HG03571 (cell line): ENCODE data around the gene PTPRN2.
"Not testable (repeated sequence)": the region's sequence is repeated elsewhere in the genome, so short reads cannot be mapped to it uniquely, and the experiment has no call there.

Source experiments
- ATAC-seq: cut with Tn5 transposase; IDR thresholded peaks from one replicate; pipeline ENCODE4 v1.9.1; 2021; ENCODE audit not compliant: unreplicated experiment

PTPRN2 gene

DNA sequence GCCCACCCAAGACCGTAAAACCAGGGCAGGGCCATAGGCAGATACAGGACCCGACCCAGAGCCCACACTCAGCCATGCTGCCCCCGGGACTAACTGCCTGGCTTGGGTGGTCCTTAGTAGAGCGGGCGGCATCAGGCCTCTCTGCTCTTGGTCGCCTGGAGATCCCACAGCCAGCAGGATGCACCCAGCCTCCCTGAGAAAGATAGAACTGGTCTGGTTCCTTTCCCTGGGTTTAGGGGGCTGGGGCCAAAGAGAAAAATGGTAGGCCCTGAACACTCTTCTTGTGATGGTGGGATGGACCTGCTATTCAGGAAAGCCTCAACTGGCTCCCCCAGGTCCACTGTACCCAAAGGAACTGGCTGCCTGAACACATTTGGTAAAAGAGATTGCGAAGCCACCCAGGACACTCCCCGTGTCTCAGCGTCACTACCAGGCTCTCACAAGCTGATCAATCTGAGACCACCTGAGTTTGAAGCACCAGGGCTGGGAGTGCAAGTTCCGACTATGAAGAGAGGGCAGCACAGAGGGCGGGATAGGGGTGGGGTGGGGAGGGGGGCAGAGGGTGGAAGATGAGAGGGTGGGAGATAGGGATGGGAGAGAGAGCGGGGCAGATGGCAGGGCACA, 659.3 kb downstream of the PTPRN2 start:
- ATAC-seq = no peak

GRCh38 chr7:157927313-157927925, 660.2 kb downstream of the PTPRN2 start:
- ATAC-seq = no peak

DNA sequence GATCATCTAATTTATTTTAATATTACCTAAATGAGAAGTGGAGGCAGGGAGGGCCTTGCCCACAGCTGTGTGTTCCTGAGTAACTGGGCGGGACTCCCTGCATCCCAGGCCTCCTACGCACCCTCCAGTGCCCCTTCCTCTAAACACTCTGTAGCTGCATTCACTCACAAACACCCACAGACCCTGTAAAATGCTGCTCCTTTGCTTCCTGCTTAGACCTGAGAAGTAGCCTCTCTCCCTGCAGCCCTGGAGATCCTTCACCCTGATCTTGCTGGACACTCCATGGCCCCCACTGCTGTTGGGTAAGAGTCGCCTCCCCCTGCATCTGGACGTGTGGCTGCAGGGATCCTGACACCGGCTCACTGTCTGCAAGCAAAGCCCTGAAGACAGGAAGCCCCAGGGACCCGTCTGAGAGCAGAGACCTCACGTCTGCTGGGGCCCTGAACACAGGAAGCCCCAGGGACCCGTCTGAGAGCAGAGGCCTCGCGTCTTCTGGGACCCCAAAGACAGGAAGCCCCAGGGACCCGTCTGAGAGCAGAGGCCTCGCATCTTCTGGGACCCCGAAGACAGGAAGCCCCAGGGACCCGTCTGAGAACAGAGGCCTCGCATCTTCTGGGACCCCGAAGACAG, 661.0 kb downstream of the PTPRN2 start:
- ATAC-seq = no peak

DNA sequence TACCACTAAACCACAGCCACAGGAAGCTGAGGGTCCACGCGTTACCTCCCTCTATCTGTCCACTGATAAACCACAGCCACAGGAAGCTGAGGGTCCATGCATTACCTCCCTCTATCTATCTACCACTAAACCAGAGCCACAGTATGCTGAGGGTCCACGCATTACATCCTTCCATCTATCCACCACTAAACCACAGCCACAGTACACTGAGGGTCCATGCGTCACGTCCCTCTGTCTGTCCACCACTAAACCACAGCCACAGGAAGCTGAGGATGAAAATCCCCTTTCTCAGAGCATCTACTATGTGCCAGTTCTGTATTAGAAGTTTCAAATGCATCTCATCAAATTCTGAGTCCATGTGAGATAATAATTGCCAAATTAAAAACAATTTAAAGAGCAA, 661.5 kb downstream of the PTPRN2 start:
- no peak for ATAC-seq

DNA sequence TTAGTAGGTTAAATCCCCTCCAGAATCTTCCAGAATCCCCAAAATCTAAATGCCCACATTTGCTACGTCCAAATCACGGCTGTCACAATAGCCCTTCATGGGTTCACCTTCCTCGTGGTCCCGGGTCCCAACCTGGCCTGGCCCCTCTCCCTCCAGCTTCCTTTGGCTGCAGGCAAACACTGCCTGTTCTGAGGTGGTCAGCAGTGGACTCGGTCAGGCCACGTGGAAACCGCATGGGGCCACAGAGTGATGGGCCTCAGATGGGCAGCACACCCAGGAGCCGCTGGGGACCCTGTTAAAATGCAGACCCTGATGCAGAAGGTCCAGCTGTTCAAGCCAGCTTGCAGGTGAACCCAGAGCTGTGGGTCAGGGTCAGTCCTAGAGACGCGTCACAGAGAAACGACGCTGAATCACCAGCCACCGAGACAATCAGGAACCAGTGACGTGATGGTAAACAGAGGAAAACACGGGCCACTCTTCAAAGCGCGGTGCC, 662.2 kb downstream of the PTPRN2 start:
- no peak for ATAC-seq

GRCh38 chr7:157923903-157924630, 663.6 kb downstream of the PTPRN2 start:
- no peak for ATAC-seq

DNA sequence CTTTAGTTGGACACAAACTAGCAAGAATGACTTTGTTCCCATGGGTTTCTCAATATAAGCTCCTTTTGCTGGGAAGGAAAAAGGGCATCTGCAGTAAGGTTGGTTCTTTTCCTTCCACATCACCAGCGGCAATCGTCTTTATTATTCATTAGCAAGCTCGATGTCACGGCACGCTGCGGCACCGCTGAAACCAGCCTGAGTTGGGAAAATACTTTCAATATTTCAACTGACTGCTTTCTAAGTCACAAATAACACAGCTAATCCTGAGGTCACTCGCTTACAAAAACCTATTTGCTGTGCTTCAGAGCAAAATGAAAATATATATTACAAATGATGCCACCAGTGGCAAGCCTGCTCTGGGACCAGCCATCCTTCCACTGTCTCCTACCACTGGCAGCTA, 665.0 kb downstream of the PTPRN2 start:
- ATAC-seq = no peak

GRCh38 chr7:157918326-157919080, 669.1 kb downstream of the PTPRN2 start:
- no peak for ATAC-seq

DNA sequence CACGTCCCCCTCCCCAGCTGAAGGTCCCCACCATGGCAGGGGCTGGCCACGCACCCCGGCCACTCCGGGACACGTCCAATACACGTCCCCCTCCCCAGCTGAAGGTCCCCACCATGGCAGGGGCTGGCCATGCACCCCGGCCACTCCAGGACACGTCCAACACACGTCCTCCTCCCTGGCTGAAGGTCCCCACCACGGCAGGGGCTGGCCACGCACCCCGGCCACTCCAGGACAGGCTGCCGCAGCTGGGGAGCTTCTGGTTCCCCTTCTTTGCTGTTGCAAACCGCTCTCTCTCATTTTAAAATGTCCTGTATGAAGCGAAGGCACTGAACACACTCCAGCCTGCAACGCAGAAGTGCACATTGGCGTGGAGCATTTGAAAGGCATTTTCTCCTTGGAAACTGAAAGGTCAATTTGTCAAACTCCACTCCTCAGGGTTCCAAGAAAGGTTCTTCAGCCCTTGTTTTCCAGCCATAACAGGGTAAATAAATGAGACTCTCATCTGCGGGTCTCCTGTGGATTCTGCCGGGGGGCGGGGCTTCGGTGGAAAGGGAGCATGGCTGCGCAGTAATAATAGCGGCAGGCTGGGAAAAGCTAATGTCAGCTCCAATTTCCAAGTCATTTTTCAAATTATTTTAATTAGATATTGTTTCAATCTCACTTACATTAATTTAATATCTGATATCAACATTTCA, 670.5 kb downstream of the PTPRN2 start:
- no peak for ATAC-seq

DNA sequence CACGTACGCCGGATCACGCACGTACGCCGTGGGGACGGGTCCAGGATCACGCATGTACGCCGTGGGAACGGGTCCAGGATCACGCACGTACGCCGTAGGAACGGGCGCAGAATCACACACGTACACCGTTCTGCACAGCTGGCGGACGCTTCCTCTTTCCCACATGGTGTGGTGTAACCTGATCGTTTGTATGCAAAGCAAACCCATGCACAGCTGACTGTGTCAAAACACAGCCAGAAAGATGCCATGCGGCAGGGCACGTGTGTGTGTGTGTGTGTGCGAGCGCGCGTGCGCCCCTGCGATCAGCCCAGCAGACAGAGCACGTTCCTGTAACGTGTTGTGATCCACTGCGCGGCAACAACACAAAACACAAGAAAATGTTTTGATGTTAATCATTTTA, 677.2 kb downstream of the PTPRN2 start:
- no peak for ATAC-seq

DNA sequence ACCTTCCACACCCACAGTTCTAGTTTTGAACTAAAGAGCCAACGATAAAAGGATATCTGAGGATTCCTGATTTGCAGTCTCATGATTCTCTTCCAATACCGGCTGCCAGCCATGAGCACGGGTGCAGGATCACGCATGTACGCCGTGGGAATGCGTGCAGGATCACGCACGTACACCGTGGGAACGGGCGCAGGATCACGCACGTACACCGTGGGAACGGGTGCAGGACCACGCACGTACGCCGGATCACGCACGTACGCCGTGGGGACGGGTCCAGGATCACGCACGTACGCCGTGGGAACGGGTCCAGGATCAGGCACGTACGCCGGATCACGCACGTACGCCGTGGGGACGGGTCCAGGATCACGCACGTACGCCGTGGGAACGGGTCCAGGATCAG, 677.6 kb downstream of the PTPRN2 start:
- ATAC-seq = not testable (repeated sequence)

DNA sequence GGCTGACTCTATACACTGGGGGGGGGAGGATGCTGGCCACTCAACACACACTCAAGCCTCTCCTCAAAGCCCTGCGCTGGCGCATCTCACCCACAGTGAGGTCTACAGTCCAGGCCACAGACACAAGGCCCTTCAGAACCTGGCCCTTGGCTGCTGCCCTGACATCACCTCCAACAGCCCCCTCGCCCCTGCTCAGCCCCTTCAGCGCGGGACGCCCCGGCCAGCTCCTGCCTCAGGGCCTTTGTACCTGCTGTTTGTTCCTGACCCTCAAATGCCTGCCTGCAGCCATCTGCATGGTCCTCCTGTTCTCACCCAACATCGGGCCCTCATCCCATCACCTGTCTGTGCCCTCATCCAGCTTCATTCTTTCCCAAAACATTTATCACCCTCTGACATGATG, 678.3 kb downstream of the PTPRN2 start:
- ATAC-seq = no peak

DNA sequence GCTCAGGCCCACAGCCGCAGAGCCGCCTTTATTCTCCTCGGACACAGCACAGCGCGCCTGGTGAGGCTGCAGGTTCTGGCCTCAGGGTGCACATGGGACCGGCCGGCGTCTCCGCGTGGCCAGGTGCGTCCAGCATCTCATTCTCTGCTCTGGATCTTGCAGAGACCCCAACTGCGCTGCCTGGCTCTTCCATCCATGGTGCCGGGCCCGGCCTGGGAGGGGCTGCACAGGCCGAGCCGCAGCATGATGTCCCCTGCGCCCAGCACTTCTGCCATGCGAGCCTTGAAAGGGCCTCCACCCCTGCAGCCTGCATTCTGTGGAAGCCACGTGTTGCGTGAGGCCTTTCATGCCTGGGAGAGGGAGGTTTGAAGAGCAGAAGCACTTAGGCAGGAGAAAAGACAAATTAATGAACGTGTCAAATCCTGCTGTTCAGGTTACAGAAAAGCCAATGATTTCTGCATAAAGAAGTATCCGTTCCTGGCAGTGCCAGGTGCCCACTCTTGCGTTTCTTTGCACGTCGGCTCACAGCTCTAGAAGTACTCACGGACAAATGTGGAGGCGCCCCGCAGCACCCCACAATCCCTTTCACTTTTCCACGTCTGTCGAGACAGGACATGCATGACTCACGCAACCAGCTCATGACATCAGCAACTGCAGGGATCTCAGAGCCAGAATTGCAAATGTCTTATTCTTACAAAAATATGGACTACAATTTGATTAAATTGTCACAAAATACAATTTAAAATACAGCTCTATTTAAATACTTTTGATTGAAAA, 679.4 kb downstream of the PTPRN2 start:
- ATAC-seq = no peak

GRCh38 chr7:157907091-157907490, 680.5 kb downstream of the PTPRN2 start:
- ATAC-seq = no peak

GRCh38 chr7:157906583-157906982, 681.0 kb downstream of the PTPRN2 start:
- no peak for ATAC-seq

DNA sequence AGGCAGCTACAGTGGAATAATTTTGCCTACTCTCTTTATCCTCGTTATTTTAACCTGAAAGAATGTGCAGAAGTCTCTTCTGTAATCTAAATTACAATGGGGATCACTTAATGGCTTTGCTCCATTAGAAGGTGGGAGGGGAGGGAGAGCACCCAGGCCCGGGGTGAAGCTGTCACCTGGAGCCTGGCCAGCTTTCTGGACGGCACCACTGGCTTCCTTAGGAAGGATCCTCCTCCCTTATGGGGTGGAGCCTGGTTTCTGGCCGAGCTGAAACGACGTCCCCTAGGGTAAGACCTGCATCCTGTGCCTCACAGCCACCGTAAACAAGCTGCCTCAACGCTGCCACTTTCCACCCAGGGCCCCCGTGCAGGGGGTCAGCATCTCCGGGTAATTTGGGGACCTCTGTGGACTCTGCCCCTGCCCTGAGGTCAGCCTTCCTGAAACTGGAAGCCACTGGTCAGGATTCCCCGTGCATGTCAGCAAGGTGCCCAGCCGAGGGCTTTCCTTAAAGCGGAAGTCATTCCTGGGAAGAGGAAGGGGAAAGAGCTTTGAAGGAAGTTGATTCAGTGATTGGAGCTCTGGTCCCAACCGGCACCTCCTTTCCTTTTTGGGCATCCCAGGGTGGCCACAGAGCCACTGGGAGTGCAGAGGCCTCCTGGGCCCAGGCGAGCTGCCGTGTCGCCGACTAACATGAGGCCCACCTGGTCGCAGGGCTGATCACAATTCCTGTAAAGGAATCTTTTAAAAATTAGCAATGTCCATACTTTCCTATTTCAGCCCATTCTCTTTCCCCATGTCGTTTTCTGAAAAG, 681.8 kb downstream of the PTPRN2 start:
- no peak for ATAC-seq

DNA sequence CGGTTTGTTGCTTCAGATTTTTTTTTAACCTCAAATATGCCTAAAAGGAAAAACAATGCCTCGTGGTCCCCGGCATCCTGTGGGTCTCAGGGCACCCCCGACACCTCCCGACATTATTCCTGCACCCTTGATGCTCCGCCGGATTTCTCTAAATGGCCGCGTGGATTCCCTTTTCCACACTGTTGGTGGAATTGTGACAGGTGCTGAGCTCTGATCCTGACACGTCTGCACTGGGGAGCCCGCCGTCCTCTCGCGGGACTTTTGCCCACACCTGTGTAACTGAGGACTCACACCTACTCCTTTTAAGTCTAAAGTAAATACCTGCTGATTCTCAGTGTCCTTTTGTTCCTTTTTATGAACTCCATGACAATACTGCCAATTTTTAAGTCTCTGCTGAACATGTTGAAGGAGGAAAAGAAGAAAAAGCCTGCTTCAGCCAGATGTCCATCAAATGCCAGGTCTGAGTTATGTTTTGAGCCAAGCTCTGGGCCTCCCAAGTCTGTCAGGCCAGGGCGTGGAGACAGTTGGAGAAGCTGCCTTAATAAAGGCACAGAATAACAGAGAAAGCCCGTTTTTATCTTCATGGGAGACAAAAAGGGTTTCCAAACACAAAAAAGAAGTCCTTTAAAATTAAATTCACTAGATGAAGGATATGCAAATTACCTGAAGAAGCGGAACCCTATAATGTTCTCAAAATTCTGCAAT, 682.6 kb downstream of the PTPRN2 start:
- ATAC-seq = no peak

GRCh38 chr7:157904211-157904865, 683.3 kb downstream of the PTPRN2 start:
- ATAC-seq = no peak
